HCT116 (cell line): ENCODE measurements around the gene MYO1E. TPM values are rescaled to one million over a fixed set of nuclear protein-coding genes. Genes with fewer than 3 reads are reported as not detected.

Experiments used
- ATAC-seq: fragments of 200-7000 bp; cut with Tn5 transposase; 2 replicates; pipeline ENCODE4 v1.9.1; 2020; ENCODE audit warnings: mild to moderate bottlenecking, moderate library complexity
- BruUV-seq: library from RNA; stranded (reverse); fragments of 400-500 nt; replicated peaks from 2 replicates; lab custom pipeline; 2021; lab: Mats Ljungman, UMichigan
- CTCF ChIA-PET: fragments of 300-600 bp; sonication (Branson Sonifier 250); formaldehyde crosslinking; loops from one replicate; lab custom pipeline; 2021; ENCODE audit warnings: antibody characterized with exemption; lab: Charles Lee
- POLR2A ChIA-PET: fragments of 300-600, 350-600 bp; sonication (Branson Sonifier 250); formaldehyde crosslinking; loops from one replicate; lab custom pipeline; 2021; ENCODE audit warnings: antibody characterized with exemption; lab: Charles Lee
- RAD21 ChIA-PET, 2 experiments: fragments of 300-600 bp; sonication (Branson Sonifier 250); formaldehyde crosslinking; loops; one replicate each; lab custom pipeline; 2023; ENCODE audit warnings: low total read pairs in 2 of 2; ENCODE audit not compliant: uncharacterized antibody in 2 of 2, unreplicated experiment in 2 of 2, low non-redundant PET in 1 of 2; lab: Charles Lee
- DNase-seq: peaks from one replicate; pipeline ENCODE4 v3.0.0-alpha.2; 2010; ENCODE audit warnings: low read depth, low spot score
- H2AFZ ChIP-seq: fragments of 200-600 bp; shearing (Covaris generic), sonication (generic); 2 replicates; pipeline ENCODE4 v1.6.1; 2017; ENCODE audit warnings: low read depth, mixed run types, mixed read lengths, antibody characterized with exemption, low read length; ENCODE audit not compliant: poor library complexity, severe bottlenecking
- H3K27ac ChIP-seq: 2 replicates; pipeline ENCODE4 v1.5.1; 2012; ENCODE audit warnings: low read depth, low read length
- H3K27me3 ChIP-seq: fragments of 200-600 bp; sonication (generic); 2 replicates; pipeline ENCODE4 v1.6.1; 2016; ENCODE audit warnings: mixed run types, low read length, mixed read lengths; ENCODE audit not compliant: insufficient read depth
- H3K36me3 ChIP-seq, 2 experiments: fragments of 200-500 bp in 1 of 2; fragments of 200-600 bp in 1 of 2; sonication (Bioruptor generic) in 1 of 2; sonication (generic) in 1 of 2; 2 replicates each; pipeline versions ENCODE4 v1.5.1 to v1.6.1; 2014 to 2016; ENCODE audit warnings: low read length in 2 of 2, inconsistent platforms in 1 of 2, mixed read lengths in 1 of 2, mixed run types in 1 of 2; ENCODE audit not compliant: insufficient read depth in 2 of 2, control insufficient read depth in 1 of 2
- H3K4me1 ChIP-seq, 2 experiments: fragments of 200-600 bp in 1 of 2; sonication (generic) in 1 of 2; 2 replicates each; pipeline versions ENCODE4 v1.5.1 to v1.6.1; 2012 to 2017; ENCODE audit warnings: low read length in 2 of 2, inconsistent platforms in 1 of 2, mild to moderate bottlenecking in 1 of 2, mixed read lengths in 1 of 2, mixed run types in 1 of 2, moderate library complexity in 1 of 2; ENCODE audit not compliant: insufficient read depth in 2 of 2, control insufficient read depth in 1 of 2
- H3K4me2 ChIP-seq: fragments of 200-600 bp; sonication (generic); 2 replicates; pipeline ENCODE4 v1.6.1; 2017; ENCODE audit warnings: mixed run types, low read length, mixed read lengths
- H3K4me3 ChIP-seq, 2 experiments: fragments of 200-600 bp in 1 of 2; sonication (generic) in 1 of 2; replicated peaks in 1 of 2; 2 replicates each; pipeline ENCODE4 v1.5.1; 2011 to 2016; ENCODE audit warnings: low read length in 2 of 2, control low read depth in 1 of 2, low read depth in 1 of 2, mild to moderate bottlenecking in 1 of 2, mixed read lengths in 1 of 2, mixed run types in 1 of 2
- H3K79me2 ChIP-seq: fragments of 200-600 bp; sonication (generic); 2 replicates; pipeline ENCODE4 v1.6.1; 2017; ENCODE audit warnings: mild to moderate bottlenecking, mixed run types, low read length, moderate library complexity, mixed read lengths; ENCODE audit not compliant: insufficient read depth
- H3K9ac ChIP-seq: fragments of 200-600 bp; sonication (generic); 2 replicates; pipeline ENCODE4 v1.6.1; 2016; ENCODE audit warnings: low read length, mixed read lengths
- H3K9me2 ChIP-seq: fragments of 200-600 bp; sonication (generic), shearing (Covaris generic); 2 replicates; pipeline ENCODE4 v1.6.1; 2017; ENCODE audit warnings: mixed run types, mild to moderate bottlenecking, moderate library complexity; ENCODE audit not compliant: insufficient read depth
- H3K9me3 ChIP-seq, 2 experiments: fragments of 200-500 bp in 1 of 2; fragments of 200-600 bp in 1 of 2; sonication (Bioruptor generic) in 1 of 2; sonication (generic) in 1 of 2; 2 replicates each; pipeline ENCODE4 v1.6.1; 2014 to 2017; ENCODE audit warnings: low read length in 2 of 2, mixed read lengths in 2 of 2, inconsistent platforms in 1 of 2, low read depth in 1 of 2, mild to moderate bottlenecking in 1 of 2, mixed run types in 1 of 2, moderate library complexity in 1 of 2; ENCODE audit not compliant: control insufficient read depth in 1 of 2, insufficient read depth in 1 of 2
- H4K20me1 ChIP-seq: fragments of 200-600 bp; sonication (generic), shearing (Covaris generic); 2 replicates; pipeline ENCODE4 v1.6.1; 2017; ENCODE audit warnings: mixed run types, mild to moderate bottlenecking, moderate library complexity; ENCODE audit not compliant: insufficient read depth
- CEBPB ChIP-seq: IDR thresholded peaks from 2 replicates; pipeline ENCODE4 v1.6.1; 2012; ENCODE audit warnings: low read depth
- CTCF ChIP-seq, 3 experiments: fragments of 200-600 bp in 1 of 3; sonication (generic) in 1 of 3; IDR thresholded peaks in 2 of 3; conservative IDR thresholded peaks in 1 of 3; 2 replicates each; pipeline ENCODE4 v1.5.1; 2012 to 2017; ENCODE audit warnings: low read depth in 2 of 3, low read length in 2 of 3, antibody characterized with exemption in 1 of 3, borderline replicate concordance in 1 of 3, control low read depth in 1 of 3, mild to moderate bottlenecking in 1 of 3, mixed read lengths in 1 of 3, mixed run types in 1 of 3, moderate library complexity in 1 of 3; ENCODE audit not compliant: insufficient read depth in 1 of 3
- ELF1 ChIP-seq: IDR thresholded peaks from 2 replicates; pipeline ENCODE4 v1.6.1; 2012; ENCODE audit warnings: low read depth, borderline replicate concordance
- EZH2 ChIP-seq: fragments of 200-600 bp; sonication (generic); IDR thresholded peaks from 2 replicates; pipeline ENCODE4 v1.6.1; 2017; ENCODE audit warnings: antibody characterized with exemption, mixed run types
- EZH2phosphoT487 ChIP-seq: fragments of 200-600 bp; IDR thresholded peaks from 2 replicates; pipeline ENCODE4 v1.6.1; 2018; ENCODE audit warnings: antibody characterized with exemption, borderline replicate concordance
- FOSL1 ChIP-seq: IDR thresholded peaks from 2 replicates; pipeline ENCODE4 v1.6.1; 2012; ENCODE audit warnings: low read depth
- MAX ChIP-seq: IDR thresholded peaks from 2 replicates; pipeline ENCODE4 v1.6.1; 2012
- POLR2A ChIP-seq: IDR thresholded peaks from 2 replicates; pipeline ENCODE4 v1.7.0; 2011; ENCODE audit warnings: borderline replicate concordance; ENCODE audit not compliant: insufficient read depth, insufficient read length; ENCODE audit errors: extremely low read depth
- POLR2AphosphoS5 ChIP-seq: IDR thresholded peaks from 2 replicates; pipeline ENCODE4 v1.6.1; 2011; ENCODE audit warnings: mild to moderate bottlenecking, low read depth, low read length, moderate library complexity
- RAD21 ChIP-seq: IDR thresholded peaks from 2 replicates; pipeline ENCODE4 v1.6.1; 2012; ENCODE audit warnings: low read depth, mild to moderate bottlenecking
- REST ChIP-seq: IDR thresholded peaks from 2 replicates; pipeline ENCODE4 v1.6.1; 2012; ENCODE audit warnings: low read depth
- SIN3A ChIP-seq: IDR thresholded peaks from 2 replicates; pipeline ENCODE4 v1.6.1; 2012; ENCODE audit warnings: low read depth
- SP1 ChIP-seq: IDR thresholded peaks from 2 replicates; pipeline ENCODE4 v1.6.1; 2012; ENCODE audit warnings: low read depth
- SRF ChIP-seq: IDR thresholded peaks from 2 replicates; pipeline ENCODE4 v1.6.1; 2012; ENCODE audit warnings: low read depth
- TCF7L2 ChIP-seq: IDR thresholded peaks from 2 replicates; pipeline ENCODE4 v1.7.0; 2011; ENCODE audit warnings: borderline replicate concordance, inconsistent platforms; ENCODE audit not compliant: insufficient read depth, insufficient read length; ENCODE audit errors: extremely low read depth
- YY1 ChIP-seq: IDR thresholded peaks from 2 replicates; pipeline ENCODE4 v1.6.1; 2011; ENCODE audit warnings: low read length, low read depth, moderate library complexity, mild to moderate bottlenecking; ENCODE audit not compliant: insufficient replicate concordance; ENCODE audit errors: extremely low read depth
- ZFX ChIP-seq: fragments of 450-650 bp; IDR thresholded peaks from 2 replicates; pipeline ENCODE4 v1.6.1; 2017
- ZNF274 ChIP-seq: fragments of 200-500 bp; sonication (Bioruptor generic); IDR thresholded peaks from 2 replicates; pipeline ENCODE4 v1.6.1; 2014; ENCODE audit warnings: mild to moderate bottlenecking, low read depth, low read length, inconsistent platforms
- intact Hi-C: fragments of 100-400 bp; cut with micrococcal nuclease; formaldehyde crosslinking; loops from 2 replicates; pipeline ENCODE4 v1.10.0; 2022
- total RNA-seq: library from RNA; stranded (reverse); gene quantifications from one replicate; pipeline ENCODE4 v1.2.1, GENCODE V29; 2021; ENCODE audit not compliant: unreplicated experiment
- TF ChIP-seq, protein P1 (sequence below): IDR thresholded peaks from 2 replicates; pipeline ENCODE4 v1.6.1; 2012
- TF ChIP-seq, protein P2 (sequence below): IDR thresholded peaks from 2 replicates; pipeline ENCODE4 v1.6.1; 2011; ENCODE audit warnings: mild to moderate bottlenecking, low read length, moderate library complexity; ENCODE audit not compliant: insufficient replicate concordance; ENCODE audit errors: extremely low read depth

MYO1E gene
- total RNA-seq, 1 experiment from 2014 or later: 182 TPM

- Histone ChIP-seq H3K27me3 (no peaks in the 10 kb centered on the region), H3K4me1 (peaks cover 0 to under 1% of the 10 kb centered on the region in 2 experiments; a peak in 2 of 4 replicates), H2AFZ (no peak overlapping the region), H3K9me2 (no peaks in the 10 kb centered on the region), H3K4me2 (no peak overlapping the region), H3K36me3 (peaks cover 10 to 11% of the 10 kb centered on the region in 2 experiments; a peak in 3 of 4 replicates), H3K9ac (no peak overlapping the region), H3K79me2 (no peaks in the 10 kb centered on the region), H3K27ac (no peak overlapping the region), H4K20me1 (no peaks in the 10 kb centered on the region), H3K9me3 (no peaks in the 10 kb centered on the region), H3K4me3 (no peak overlapping the region)
- no peak for ATAC-seq
- no TSS peak for BruUV-seq
- ChIA-PET CTCF (no interaction called here), RAD21 (no interaction called here), POLR2A (interaction anchor here (0.7 kb wide), 1 partner anchor 53 kb away, joined by 7 read pairs; no protein-coding TSS in a partner anchor)
- intact Hi-C loops: no loop called here
- TF ChIP-seq CEBPB (no peak), EZH2 (no peak), FOSL1 (no peak), YY1 (no peak), ZNF274 (no peak), SIN3A (no peak), ZFX (no peak), POLR2AphosphoS5 (no peak), EZH2phosphoT487 (no peak), TCF7L2 (no peak), SRF (no peak), SP1 (no peak), MAX (no peak), REST (no peak), ELF1 (no peak), RAD21 (no peak), POLR2A (no peak), CTCF (IDR thresholded peaks at IDR 0.05 in 2 of 3, conservative IDR thresholded peaks at IDR 0.05 in 1 of 3; ENCODE audit: borderline replicate concordance in 1 of 3, insufficient read depth in 1 of 3, low read depth in 2 of 3, low read length in 2 of 3) (no peak)
- TF ChIP-seq, protein P1, sequence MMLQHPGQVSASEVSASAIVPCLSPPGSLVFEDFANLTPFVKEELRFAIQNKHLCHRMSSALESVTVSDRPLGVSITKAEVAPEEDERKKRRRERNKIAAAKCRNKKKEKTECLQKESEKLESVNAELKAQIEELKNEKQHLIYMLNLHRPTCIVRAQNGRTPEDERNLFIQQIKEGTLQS: no peak
- TF ChIP-seq, protein P2, sequence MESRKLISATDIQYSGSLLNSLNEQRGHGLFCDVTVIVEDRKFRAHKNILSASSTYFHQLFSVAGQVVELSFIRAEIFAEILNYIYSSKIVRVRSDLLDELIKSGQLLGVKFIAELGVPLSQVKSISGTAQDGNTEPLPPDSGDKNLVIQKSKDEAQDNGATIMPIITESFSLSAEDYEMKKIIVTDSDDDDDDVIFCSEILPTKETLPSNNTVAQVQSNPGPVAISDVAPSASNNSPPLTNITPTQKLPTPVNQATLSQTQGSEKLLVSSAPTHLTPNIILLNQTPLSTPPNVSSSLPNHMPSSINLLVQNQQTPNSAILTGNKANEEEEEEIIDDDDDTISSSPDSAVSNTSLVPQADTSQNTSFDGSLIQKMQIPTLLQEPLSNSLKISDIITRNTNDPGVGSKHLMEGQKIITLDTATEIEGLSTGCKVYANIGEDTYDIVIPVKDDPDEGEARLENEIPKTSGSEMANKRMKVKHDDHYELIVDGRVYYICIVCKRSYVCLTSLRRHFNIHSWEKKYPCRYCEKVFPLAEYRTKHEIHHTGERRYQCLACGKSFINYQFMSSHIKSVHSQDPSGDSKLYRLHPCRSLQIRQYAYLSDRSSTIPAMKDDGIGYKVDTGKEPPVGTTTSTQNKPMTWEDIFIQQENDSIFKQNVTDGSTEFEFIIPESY: no peak
- DNase-seq: no peak
Measured at GRCh38 chr15:59099162-59099685, 273.4 kb downstream of the MYO1E start.
